ENCODE data around the gene VPS13D. TPM values are rescaled to one million over a fixed set of nuclear protein-coding genes. Genes with fewer than 3 reads are reported as not detected.

VPS13D gene
- total and polyA plus RNA-seq, 4 donors, result 10.2 to 68.3 (median 12.6) TPM

- no peak for DNase-seq (ENCODE audit: low spot score)
- no peak overlapping the region for H3K27ac ChIP-seq (ENCODE audit: low read depth in 1 of 2, low read length in 2 of 2)
- no peak overlapping the region for H3K4me3 ChIP-seq (ENCODE audit: low read depth in 1 of 3, low read length in 3 of 3)
- peaks cover 10 to 74% (median 57%) of the 10 kb centered on the region in 4 donors for H3K36me3 ChIP-seq (ENCODE audit: control insufficient read depth in 4 of 4, insufficient read depth in 3 of 4, low read depth in 1 of 4, low read length in 3 of 4)
- TF ChIP-seq FOXA2 (IDR thresholded peaks at IDR 0.05) (no peak), YY1 (IDR thresholded peaks at IDR 0.05) (no peak), MAX (IDR thresholded peaks at IDR 0.05) (no peak), FOXA1 (IDR thresholded peaks at IDR 0.05) (no peak)
- H3K9ac ChIP-seq (ENCODE audit: low read depth in 1 of 2, low read length in 2 of 2), result no peak overlapping the region
- H3K27me3 ChIP-seq (ENCODE audit: control insufficient read depth in 4 of 4, insufficient read depth in 4 of 4, low read length in 3 of 4), result no peaks in the 10 kb centered on the region
- no peaks in the 10 kb centered on the region for H3K9me3 ChIP-seq (ENCODE audit: control insufficient read depth in 4 of 4, low read length in 3 of 4)
- 84% methylated on average over 6 of the region's 6 CpGs for WGBS
- H3K4me1 ChIP-seq (ENCODE audit: control insufficient read depth in 4 of 4, insufficient read depth in 4 of 4, low read length in 3 of 4), result no peaks in the 10 kb centered on the region
Observed at GRCh38 chr1:12309783-12310742, 80.2 kb downstream of the VPS13D start.

GRCh38 chr1:12314333-12314903, 84.6 kb downstream of the VPS13D start:
- DNase-seq (ENCODE audit: low spot score), result no peak
- H3K27me3 ChIP-seq (ENCODE audit: control insufficient read depth in 4 of 4, insufficient read depth in 4 of 4, low read length in 3 of 4), result no peaks in the 10 kb centered on the region
- 86% methylated on average over 1 of the region's 1 CpG for WGBS
- H3K36me3 ChIP-seq (ENCODE audit: control insufficient read depth in 4 of 4, insufficient read depth in 3 of 4, low read depth in 1 of 4, low read length in 3 of 4), result peaks cover 9 to 67% (median 49%) of the 10 kb centered on the region in 4 donors
- no peak overlapping the region for H3K27ac ChIP-seq (ENCODE audit: low read depth in 1 of 2, low read length in 2 of 2)
- no peaks in the 10 kb centered on the region for H3K4me1 ChIP-seq (ENCODE audit: control insufficient read depth in 4 of 4, insufficient read depth in 4 of 4, low read length in 3 of 4)
- TF ChIP-seq ZBTB33 (IDR thresholded peaks at IDR 0.05) (no peak), NR2F2 (IDR thresholded peaks at IDR 0.05) (no peak), RXRA (IDR thresholded peaks at IDR 0.05) (no peak), EGR1 (IDR thresholded peaks at IDR 0.05; ENCODE audit: low read depth in 2 of 2) (no peak), ATF3 (IDR thresholded peaks at IDR 0.05) (no peak), JUND (IDR thresholded peaks at IDR 0.05) (no peak), FOXA2 (IDR thresholded peaks at IDR 0.05) (no peak), YY1 (IDR thresholded peaks at IDR 0.05) (no peak), CTCF (IDR thresholded peaks at IDR 0.05; ENCODE audit: low read depth, low read length, missing input control) (peak; percentile 43), REST (IDR thresholded peaks at IDR 0.05) (no peak), SP1 (IDR thresholded peaks at IDR 0.05) (no peak), HNF4G (IDR thresholded peaks at IDR 0.05) (no peak), TAF1 (conservative IDR thresholded peaks at IDR 0.05) (no peak), HNF4A (conservative IDR thresholded peaks at IDR 0.05) (no peak), RAD21 (IDR thresholded peaks at IDR 0.05) (peak; percentile 76 to 77), GABPA (IDR thresholded peaks at IDR 0.05 in 1 of 2, conservative IDR thresholded peaks at IDR 0.05 in 1 of 2) (no peak), MAX (IDR thresholded peaks at IDR 0.05) (no peak)
- no peak overlapping the region for H3K9ac ChIP-seq (ENCODE audit: low read depth in 1 of 2, low read length in 2 of 2)
- no peaks in the 10 kb centered on the region for H3K9me3 ChIP-seq (ENCODE audit: control insufficient read depth in 4 of 4, low read length in 3 of 4)
- H3K4me3 ChIP-seq (ENCODE audit: low read depth in 1 of 3, low read length in 3 of 3), result no peak overlapping the region

All from liver (tissue), 9 donors.